NCI-H1694 treated with DMSO at 0.1 percent for 48 hours (cell line): ENCODE results near the gene UNC5B.
A peak's percentile ranks its signal among the peaks of the same experiment; 100 is the strongest.

Experiments used
- DNase-seq: peaks from one replicate; lab custom pipeline; 2025; lab: John Stamatoyannopoulos, UW

UNC5B gene

DNA sequence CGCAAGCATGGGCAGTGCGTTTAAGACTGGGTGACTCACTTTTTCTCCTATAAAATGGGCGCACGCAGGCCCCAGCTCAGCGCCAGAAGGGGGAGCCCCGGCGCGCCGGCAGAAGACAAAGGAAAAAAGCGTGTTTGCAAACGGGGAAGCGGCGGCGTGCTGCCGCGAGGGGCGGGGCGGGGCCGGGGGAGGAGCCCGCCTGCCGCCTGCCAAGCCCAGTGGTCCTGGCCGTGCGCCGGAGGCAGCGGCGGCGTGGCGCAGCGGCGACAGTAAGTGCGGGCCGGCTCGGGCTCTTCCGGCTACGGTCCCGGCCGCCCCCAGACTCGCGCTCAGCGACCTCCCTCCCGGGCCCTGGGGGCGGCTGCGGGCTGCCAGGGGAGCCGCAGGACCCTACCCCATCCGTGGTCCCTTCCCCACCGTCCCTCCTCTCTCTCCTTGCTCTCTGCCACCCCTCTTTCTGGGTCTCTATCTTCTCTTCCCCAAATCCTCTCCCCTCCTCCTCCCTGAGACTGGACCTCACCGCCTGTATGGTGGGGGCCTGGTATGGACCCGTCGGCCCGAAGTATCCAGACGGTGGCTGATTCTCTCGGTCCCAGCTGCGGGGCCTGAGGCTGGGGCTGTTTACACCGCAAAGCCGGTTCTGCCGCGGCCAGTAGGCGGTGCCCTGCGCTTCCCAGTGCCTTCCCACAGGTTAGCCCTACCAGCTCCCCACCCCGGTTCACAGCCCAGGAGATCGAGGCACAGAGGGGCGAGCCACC is 106.9 kb downstream of the UNC5B start, which contains the start of gene SLC29A3:
Gene SLC29A3 (plus strand): TSS at position 218 of the 758 bp plus-strand sequence. CDS start 51 bp downstream, at position 269.
- DNase-seq, result peak; percentile 63

GRCh38 chr10:71319800-71320392 is 107.5 kb downstream of the UNC5B start:
- no peak for DNase-seq

DNA sequence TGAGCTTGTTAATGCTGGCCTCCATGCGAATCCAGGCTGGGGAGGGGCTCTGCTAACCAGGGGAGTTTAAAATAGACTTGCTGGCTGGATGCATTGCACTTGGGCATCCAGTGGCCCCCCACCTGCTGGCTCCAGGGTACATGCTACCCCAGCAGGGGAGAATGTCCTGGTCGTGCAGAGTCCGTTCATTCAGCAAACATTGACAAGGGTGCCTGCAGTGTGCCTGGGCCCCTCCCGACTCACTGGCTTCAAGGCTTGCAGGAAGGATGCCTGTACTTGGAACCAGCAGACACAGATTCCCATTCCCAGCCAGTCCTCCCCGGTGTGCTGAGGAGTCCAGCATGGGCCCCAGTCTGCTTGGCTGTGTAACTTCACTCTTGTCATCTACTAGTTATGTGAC is 108.2 kb downstream of the UNC5B start:
- DNase-seq, result no peak

GRCh38 chr10:71321386-71321785 is 109.0 kb downstream of the UNC5B start:
- DNase-seq, result no peak

DNA sequence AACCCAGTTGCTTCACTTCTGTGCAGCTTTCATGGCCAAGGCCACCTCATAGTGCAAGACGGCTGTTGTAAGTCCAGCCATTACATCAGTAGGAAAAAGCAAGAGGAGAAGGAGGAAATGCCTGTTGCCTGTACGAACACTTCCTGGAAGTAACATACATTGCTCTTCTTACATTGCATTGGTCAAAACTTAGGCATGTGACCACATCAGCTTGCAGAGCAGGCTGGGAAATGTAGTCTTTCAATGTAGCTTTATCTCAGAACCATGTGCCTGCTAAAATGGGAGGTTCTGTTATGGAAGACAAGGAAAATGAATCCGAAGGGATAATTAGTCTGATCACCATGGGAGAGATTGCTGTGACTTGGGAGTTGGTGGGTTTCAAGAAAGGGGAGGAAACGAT is 111.0 kb downstream of the UNC5B start:
- peak; percentile 17 for DNase-seq

GRCh38 chr10:71324743-71325142 is 112.4 kb downstream of the UNC5B start:
- no peak for DNase-seq

- DNase-seq, result no peak
Observed at GRCh38 chr10:71325267-71325666, 112.9 kb downstream of the UNC5B start.

DNA sequence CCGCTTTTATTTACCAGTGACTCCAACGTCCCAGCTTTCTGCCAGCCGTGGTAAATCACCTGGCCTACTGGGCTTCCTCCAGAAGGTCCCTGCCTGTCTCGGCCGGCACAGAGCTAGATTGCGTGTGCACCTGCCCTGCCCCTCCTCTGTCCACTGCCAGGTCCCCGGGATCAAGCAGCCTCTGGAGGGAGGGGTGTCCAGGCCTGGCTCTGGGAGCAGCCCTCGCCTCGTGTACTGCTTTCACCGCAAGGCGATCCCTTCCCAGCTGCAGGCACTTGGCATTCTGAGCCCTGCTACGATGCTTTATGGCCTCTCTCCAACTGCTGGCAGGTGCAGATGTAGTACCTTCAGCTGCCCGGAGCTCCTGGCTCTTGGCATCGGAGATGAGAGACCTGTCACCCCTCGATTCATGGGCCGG is 114.1 kb downstream of the UNC5B start:
- DNase-seq, result peak; percentile 31

GRCh38 chr10:71330789-71331404 is 118.5 kb downstream of the UNC5B start:
- DNase-seq, result no peak

- peak; percentile 34 for DNase-seq
Observed at GRCh38 chr10:71331736-71332135, 119.4 kb downstream of the UNC5B start.

DNA sequence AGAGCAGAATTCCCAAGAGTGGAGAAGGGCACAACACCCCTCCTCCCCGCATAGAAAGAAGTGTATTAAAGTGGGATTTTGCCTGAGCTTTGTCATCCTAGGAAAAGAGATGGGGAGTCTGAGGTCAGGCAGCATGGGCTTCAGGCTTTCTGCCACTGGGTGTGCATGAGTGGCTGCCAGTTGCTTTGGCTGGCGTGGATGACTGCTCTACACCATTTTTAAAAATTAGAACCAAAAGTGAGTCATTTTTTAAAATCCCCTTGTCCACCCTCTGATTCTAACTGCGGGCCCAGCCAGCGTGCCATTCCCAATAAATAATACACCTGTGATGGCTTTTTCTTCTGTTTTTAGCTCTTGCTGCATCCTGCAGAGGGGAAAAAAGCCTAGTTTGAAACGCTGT is 120.1 kb downstream of the UNC5B start:
- peak; percentile 30 for DNase-seq

GRCh38 chr10:71333129-71333887 is 120.9 kb downstream of the UNC5B start:
- peak; percentile 96 for DNase-seq

GRCh38 chr10:71334221-71334791 is 121.9 kb downstream of the UNC5B start:
- no peak for DNase-seq

- DNase-seq, result no peak
Observed at GRCh38 chr10:71335173-71335708, 122.9 kb downstream of the UNC5B start.

- DNase-seq, result no peak
Observed at GRCh38 chr10:71336632-71337031, 124.3 kb downstream of the UNC5B start.

GRCh38 chr10:71337219-71337701 is 124.9 kb downstream of the UNC5B start:
- DNase-seq, result peak; percentile 85

DNA sequence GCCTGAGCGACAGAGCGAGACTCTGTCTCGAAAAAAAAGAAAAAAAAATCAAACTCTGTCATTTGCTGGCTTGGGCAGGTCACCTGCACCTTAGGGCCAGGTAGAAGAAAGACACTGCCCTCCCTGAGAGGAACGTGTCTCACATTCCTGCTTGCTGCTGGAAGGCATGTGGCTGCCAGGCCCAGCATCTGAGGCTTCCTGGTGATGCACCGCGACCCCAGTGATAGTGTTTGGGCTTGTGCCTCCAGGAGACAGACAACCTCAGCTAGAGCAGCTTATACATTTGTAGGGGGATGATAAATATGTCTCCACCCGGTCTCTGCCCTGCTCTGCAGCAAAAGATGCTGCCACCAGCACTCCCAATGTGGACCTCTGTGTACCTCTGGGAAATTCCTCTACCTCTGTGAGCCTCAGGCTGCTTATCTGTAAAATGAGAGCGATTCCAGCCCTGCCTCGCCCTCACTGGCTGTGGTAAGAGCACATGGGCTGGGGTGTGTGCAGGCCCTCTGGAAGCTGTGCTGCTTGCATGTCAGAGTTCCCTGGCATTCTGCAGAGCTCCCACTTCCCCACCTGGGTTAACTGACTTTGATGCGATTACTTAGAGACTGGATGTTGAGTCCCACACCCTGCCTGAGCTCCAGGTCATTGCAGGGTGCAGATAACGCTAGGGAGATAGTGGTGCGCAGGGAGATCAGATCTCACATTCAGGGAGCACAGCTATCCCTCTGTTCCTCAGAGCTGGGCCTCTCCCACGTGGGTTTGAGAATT is 126.5 kb downstream of the UNC5B start:
- no peak for DNase-seq

DNA sequence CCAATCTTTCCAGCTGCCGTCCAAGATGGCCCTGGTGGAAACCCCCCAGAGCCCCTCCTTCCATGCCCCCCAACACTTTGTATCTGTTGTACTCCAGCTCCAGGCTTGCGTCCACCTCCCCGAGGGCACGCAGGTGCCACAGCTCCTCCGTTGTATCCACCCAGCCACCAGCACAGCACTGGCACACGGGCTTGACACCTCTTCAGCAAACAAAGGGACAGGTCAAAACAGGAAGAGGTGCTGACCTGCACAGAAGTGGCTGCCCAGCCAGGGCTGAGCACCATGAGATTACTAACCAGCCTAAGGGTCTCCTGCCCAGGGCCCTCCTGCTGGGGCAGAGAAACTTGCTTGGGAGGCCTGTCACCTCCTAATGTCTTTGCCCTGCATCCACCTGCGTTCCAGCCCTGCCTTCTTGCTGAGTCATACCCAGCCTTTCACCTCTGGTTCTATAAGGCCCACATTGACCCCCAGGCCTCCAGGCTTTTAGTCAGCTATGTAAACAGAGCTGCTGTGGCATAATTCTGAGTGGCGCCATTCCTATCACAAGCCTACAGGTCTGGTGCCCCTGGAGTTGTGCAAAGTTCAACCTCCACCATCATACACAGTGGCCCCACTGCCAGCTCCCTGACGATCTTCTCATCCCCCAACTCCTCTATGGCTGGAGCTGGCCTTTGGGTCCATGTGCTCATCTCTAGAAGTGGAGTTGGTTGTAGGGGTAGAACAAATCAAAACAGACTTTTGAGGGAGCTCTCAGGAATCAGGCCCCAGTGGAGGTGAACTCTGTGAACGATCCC is 127.6 kb downstream of the UNC5B start:
- no peak for DNase-seq

GRCh38 chr10:71342573-71343391 is 130.4 kb downstream of the UNC5B start:
- DNase-seq, result no peak
